Activated CD8-positive, alpha-beta memory T cell treated with anti-CD3 and anti-CD28 coated beads for 1 hour (primary cell): ENCODE results near the gene EEFSEC.

Experiments
- DNase-seq, 2 donors: peaks; one replicate each; pipeline ENCODE4 v3.0.0-alpha.2; 2020; ENCODE audit warnings: low read depth in 1 of 2; ENCODE audit errors: extremely low read depth in 1 of 2

Gene EEFSEC

GRCh38 chr3:128359846-128360642 is 206.8 kb downstream of the EEFSEC start:
- no peak for DNase-seq

GRCh38 chr3:128360705-128361271 is 207.5 kb downstream of the EEFSEC start:
- DNase-seq: no peak

- no peak for DNase-seq
Measured at GRCh38 chr3:128362026-128362965, 209.0 kb downstream of the EEFSEC start.

- DNase-seq: no peak
Measured at GRCh38 chr3:128364291-128364690, 211.0 kb downstream of the EEFSEC start.

- no peak for DNase-seq
Measured at GRCh38 chr3:128364808-128365360, 211.6 kb downstream of the EEFSEC start.

- DNase-seq: no peak
Measured at GRCh38 chr3:128366136-128366535, 212.9 kb downstream of the EEFSEC start.

GRCh38 chr3:128366652-128367051 is 213.4 kb downstream of the EEFSEC start:
- DNase-seq: no peak

GRCh38 chr3:128367221-128367620 is 213.9 kb downstream of the EEFSEC start:
- no peak for DNase-seq

- DNase-seq: no peak
Measured at GRCh38 chr3:128367761-128368160, 214.5 kb downstream of the EEFSEC start.

GRCh38 chr3:128368626-128369025 is 215.3 kb downstream of the EEFSEC start:
- no peak for DNase-seq

- no peak for DNase-seq
Measured at GRCh38 chr3:128369121-128369703, 215.9 kb downstream of the EEFSEC start.

- DNase-seq: no peak
Measured at GRCh38 chr3:128369881-128370642, 216.8 kb downstream of the EEFSEC start.

GRCh38 chr3:128372281-128372680 is 219.0 kb downstream of the EEFSEC start:
- no peak for DNase-seq

GRCh38 chr3:128372707-128373533 is 219.6 kb downstream of the EEFSEC start:
- DNase-seq: no peak

GRCh38 chr3:128374746-128375445 is 221.6 kb downstream of the EEFSEC start:
- DNase-seq: no peak

GRCh38 chr3:128376516-128376915 is 223.2 kb downstream of the EEFSEC start:
- no peak for DNase-seq

- no peak for DNase-seq
Measured at GRCh38 chr3:128378631-128379347, 225.5 kb downstream of the EEFSEC start.
